Measurements from ENCODE around the gene CEP112.

DNA sequence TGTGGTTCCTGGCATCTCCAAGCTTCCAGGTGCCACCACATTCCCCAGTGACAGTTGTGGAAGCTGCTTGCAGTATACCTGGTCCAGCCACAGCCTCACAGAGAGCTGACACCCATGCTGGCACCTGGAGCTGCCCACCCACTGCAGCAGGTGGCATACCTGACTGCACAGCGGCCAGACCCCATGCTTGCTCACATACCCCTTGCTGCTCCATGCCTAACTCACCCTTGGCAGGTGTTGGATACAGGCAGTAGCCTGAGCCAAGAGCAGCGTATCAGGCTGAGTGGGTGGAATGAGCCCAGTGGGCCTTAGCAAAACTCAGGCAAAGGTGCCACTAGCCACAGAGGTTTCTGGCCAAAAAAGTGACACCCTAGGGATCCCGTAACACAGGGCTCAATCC lies 232.3 kb downstream of the CEP112 start:
- TF ChIP-seq POLR2A (IDR thresholded peaks at IDR 0.05; ENCODE audit: low read depth, low read length) = no peak
- no peak for TF ChIP-seq MXI1 (IDR thresholded peaks at IDR 0.05; ENCODE audit: borderline replicate concordance, low read depth, low read length)
- no peak for TF ChIP-seq CHD1 (IDR thresholded peaks at IDR 0.05; ENCODE audit: low read depth, low read length)
- no peak for TF ChIP-seq MAFK (IDR thresholded peaks at IDR 0.05; ENCODE audit: low read depth, low read length)
- TF ChIP-seq, protein P1, sequence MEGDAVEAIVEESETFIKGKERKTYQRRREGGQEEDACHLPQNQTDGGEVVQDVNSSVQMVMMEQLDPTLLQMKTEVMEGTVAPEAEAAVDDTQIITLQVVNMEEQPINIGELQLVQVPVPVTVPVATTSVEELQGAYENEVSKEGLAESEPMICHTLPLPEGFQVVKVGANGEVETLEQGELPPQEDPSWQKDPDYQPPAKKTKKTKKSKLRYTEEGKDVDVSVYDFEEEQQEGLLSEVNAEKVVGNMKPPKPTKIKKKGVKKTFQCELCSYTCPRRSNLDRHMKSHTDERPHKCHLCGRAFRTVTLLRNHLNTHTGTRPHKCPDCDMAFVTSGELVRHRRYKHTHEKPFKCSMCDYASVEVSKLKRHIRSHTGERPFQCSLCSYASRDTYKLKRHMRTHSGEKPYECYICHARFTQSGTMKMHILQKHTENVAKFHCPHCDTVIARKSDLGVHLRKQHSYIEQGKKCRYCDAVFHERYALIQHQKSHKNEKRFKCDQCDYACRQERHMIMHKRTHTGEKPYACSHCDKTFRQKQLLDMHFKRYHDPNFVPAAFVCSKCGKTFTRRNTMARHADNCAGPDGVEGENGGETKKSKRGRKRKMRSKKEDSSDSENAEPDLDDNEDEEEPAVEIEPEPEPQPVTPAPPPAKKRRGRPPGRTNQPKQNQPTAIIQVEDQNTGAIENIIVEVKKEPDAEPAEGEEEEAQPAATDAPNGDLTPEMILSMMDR (conservative IDR thresholded peaks at IDR 0.05; ENCODE audit: low read depth, low read length) = no peak
- no peak for TF ChIP-seq RAD21 (IDR thresholded peaks at IDR 0.05; ENCODE audit: low read length)
- no peak for TF ChIP-seq RFX5 (IDR thresholded peaks at IDR 0.05; ENCODE audit: low read depth, low read length)

Data from IMR-90 (cell line).